Epidermal melanocyte (primary cell): ENCODE measurements around the gene NFRKB.

Experiments
- DNase-seq: peaks from one replicate; pipeline ENCODE4 v3.0.0; 2011; ENCODE audit warnings: low spot score; ENCODE audit not compliant: insufficient read length

Gene NFRKB

GRCh38 chr11:129895126-129896041 is at the start of gene NFRKB:
Gene NFRKB, minus strand, starts transcription at chr11:129895578. Its CDS starts 2,729 bp downstream, at chr11:129892849.
- DNase-seq, result peak; percentile 92

- DNase-seq, result no peak
Observed at GRCh38 chr11:129944696-129945095, 49.3 kb upstream of the NFRKB start.

GRCh38 chr11:129943036-129943435 is 47.7 kb upstream of the NFRKB start:
- no peak for DNase-seq

- no peak for DNase-seq
Observed at GRCh38 chr11:129939510-129939909, 44.1 kb upstream of the NFRKB start.

GRCh38 chr11:129938764-129939163 is 43.4 kb upstream of the NFRKB start:
- no peak for DNase-seq

GRCh38 chr11:129937592-129938238 is 42.3 kb upstream of the NFRKB start:
- no peak for DNase-seq

- no peak for DNase-seq
Observed at GRCh38 chr11:129935723-129936122, 40.3 kb upstream of the NFRKB start.

GRCh38 chr11:129933891-129934290 is 38.5 kb upstream of the NFRKB start:
- no peak for DNase-seq

GRCh38 chr11:129933262-129933661 is 37.9 kb upstream of the NFRKB start:
- DNase-seq, result no peak

- no peak for DNase-seq
Observed at GRCh38 chr11:129932381-129933067, 37.1 kb upstream of the NFRKB start.

GRCh38 chr11:129930743-129931142 is 35.4 kb upstream of the NFRKB start:
- DNase-seq, result no peak

- DNase-seq, result no peak
Observed at GRCh38 chr11:129930296-129930695, 34.9 kb upstream of the NFRKB start.

GRCh38 chr11:129929721-129930120 is 34.3 kb upstream of the NFRKB start:
- DNase-seq, result no peak

GRCh38 chr11:129928923-129929692 is 33.7 kb upstream of the NFRKB start:
- DNase-seq, result no peak

GRCh38 chr11:129922674-129923073 is 27.3 kb upstream of the NFRKB start:
- no peak for DNase-seq

- no peak for DNase-seq
Observed at GRCh38 chr11:129918361-129918760, 23.0 kb upstream of the NFRKB start.

- no peak for DNase-seq
Observed at GRCh38 chr11:129917231-129917630, 21.9 kb upstream of the NFRKB start.

- no peak for DNase-seq
Observed at GRCh38 chr11:129911298-129911697, 15.9 kb upstream of the NFRKB start.

GRCh38 chr11:129910360-129910759 is 15.0 kb upstream of the NFRKB start:
- no peak for DNase-seq

- DNase-seq, result no peak
Observed at GRCh38 chr11:129905402-129905801, 10.0 kb upstream of the NFRKB start.

GRCh38 chr11:129896062-129896461 is 684 bp upstream of the NFRKB start:
- DNase-seq, result no peak
